Measurements from ENCODE around the gene ADAM17. TPM values are rescaled to one million over a fixed set of nuclear protein-coding genes. Genes with fewer than 3 reads are reported as not detected.
"Not testable (repeated sequence)": the region's sequence is repeated elsewhere in the genome, so short reads cannot be mapped to it uniquely, and the experiment has no call there.

ADAM17 gene
- total RNA-seq, 1 donor from 2014 or later = 57.7 TPM

DNA sequence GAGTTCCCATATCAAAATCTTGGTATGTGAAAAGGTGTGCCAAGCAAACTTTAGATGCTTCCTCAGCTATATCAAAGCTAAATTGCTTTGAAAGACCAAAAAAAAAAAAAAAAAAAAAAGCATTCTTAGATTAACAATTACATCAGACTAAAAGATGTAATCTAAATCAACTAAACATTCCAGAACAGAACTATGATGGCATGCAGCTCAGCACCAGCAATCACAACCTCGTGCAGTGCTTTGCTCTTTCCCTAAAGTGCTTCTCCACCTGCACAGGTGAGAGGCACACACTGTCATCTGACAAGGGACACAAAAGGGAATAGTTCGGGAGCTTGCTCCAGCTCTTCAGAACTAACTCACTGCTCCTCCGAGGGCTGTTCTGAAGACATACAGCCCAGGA lies 37.5 kb downstream of the ADAM17 start:
- intact Hi-C loops (cut with DNase I) = no loop called here
- Histone ChIP-seq H3K27me3 (no peaks in the 10 kb centered on the region), H3K4me3 (no peak overlapping the region), H3K36me3 (peaks cover 91% of the 10 kb centered on the region), H3K9me3 (no peaks in the 10 kb centered on the region), H3K4me1 (no peaks in the 10 kb centered on the region), H3K27ac (no peak overlapping the region)
- TF ChIP-seq, protein P1, sequence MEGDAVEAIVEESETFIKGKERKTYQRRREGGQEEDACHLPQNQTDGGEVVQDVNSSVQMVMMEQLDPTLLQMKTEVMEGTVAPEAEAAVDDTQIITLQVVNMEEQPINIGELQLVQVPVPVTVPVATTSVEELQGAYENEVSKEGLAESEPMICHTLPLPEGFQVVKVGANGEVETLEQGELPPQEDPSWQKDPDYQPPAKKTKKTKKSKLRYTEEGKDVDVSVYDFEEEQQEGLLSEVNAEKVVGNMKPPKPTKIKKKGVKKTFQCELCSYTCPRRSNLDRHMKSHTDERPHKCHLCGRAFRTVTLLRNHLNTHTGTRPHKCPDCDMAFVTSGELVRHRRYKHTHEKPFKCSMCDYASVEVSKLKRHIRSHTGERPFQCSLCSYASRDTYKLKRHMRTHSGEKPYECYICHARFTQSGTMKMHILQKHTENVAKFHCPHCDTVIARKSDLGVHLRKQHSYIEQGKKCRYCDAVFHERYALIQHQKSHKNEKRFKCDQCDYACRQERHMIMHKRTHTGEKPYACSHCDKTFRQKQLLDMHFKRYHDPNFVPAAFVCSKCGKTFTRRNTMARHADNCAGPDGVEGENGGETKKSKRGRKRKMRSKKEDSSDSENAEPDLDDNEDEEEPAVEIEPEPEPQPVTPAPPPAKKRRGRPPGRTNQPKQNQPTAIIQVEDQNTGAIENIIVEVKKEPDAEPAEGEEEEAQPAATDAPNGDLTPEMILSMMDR (IDR thresholded peaks at IDR 0.05) = no peak
- ATAC-seq (no peak), DNase-seq (no peak)

DNA sequence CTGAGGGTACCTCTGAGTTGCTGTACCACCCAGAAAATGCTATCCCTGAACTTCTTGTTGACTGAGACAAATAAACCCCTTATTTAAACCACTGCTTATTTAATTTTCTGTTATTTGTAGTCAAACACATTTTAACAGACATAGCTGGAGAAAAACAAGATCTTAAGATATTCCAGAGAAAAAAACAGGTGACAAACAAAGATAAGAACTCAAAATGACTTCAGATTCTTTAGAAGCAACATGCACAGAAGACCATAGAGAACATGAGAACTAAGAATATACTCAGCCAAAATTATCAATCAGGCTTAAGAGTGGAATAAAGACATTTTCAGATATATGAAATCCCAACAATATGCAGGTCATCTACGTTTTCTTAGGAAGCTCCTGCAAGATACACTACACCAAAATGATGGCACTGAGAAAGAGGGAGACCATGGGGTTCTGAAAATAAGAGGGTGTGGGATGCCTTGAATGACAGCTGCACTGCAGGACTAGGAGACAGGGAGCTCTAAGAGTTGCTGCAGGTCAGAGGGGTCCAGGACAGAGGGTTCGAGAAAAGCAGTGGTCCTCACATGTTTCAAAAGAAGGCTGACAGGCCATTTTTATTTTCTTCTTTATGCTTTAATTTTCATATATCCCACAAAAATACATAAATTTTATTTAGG lies 38.4 kb downstream of the ADAM17 start:
- peaks cover 91% of the 10 kb centered on the region for H3K36me3 ChIP-seq
- no peaks in the 10 kb centered on the region for H3K27me3 ChIP-seq
- H3K27ac ChIP-seq = no peak overlapping the region
- ATAC-seq (no peak), DNase-seq (no peak)
- no peak overlapping the region for H3K4me3 ChIP-seq
- TF ChIP-seq, protein P1 (IDR thresholded peaks at IDR 0.05) = no peak
- no peaks in the 10 kb centered on the region for H3K9me3 ChIP-seq
- H3K4me1 ChIP-seq = no peaks in the 10 kb centered on the region
- intact Hi-C loops (cut with DNase I) = no loop called here

DNA sequence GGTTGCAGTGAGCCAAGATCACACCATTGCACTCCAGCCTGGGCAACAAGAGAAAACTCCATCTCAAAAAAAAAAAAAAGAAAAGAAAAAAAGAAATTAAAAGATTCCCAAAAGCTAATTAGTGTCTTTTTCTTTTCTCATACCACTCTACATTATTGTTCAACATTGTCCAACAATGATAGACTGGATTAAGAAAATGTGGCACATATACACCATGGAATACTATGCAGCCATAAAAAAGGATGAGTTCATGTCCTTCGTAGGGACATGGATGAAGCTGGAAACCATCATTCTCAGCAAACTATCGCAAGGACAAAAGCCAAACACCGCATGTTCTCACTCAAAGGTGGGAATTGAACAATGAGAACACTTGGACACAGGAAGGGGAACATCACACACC lies 41.7 kb downstream of the ADAM17 start:
- H3K27ac ChIP-seq; H3K4me3 ChIP-seq; ATAC-seq; H3K9me3 ChIP-seq; intact Hi-C loops (cut with DNase I); H3K4me1 ChIP-seq; DNase-seq; H3K27me3 ChIP-seq: not testable (repeated sequence)
- peaks cover 83% of the 10 kb centered on the region for H3K36me3 ChIP-seq

DNA sequence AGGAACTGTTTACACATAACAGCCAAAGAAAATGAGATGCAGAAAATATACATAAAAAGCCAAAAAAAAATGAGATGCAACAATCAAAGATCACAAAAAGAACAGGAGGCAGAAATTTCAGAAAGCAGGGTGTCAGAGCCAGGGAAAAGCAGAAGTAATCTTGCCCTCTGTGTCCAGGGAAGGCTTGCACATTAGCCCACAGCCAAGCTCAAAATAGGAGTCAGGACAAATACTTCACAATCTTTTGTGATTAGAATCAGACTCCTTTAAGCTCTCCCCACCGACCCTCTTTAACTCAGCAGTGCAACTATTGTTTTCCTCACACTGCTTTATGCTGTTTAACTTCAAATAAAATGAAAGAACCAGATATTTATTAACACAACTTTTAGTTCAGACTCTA lies 46.7 kb downstream of the ADAM17 start:
- Histone ChIP-seq H3K36me3 (peaks cover 88% of the 10 kb centered on the region), H3K9me3 (no peaks in the 10 kb centered on the region), H3K4me3 (no peak overlapping the region), H3K27ac (no peak overlapping the region), H3K4me1 (no peaks in the 10 kb centered on the region), H3K27me3 (no peaks in the 10 kb centered on the region)
- intact Hi-C loops (cut with DNase I) = no loop called here
- no peak for DNase-seq
- peak; percentile 50 for ATAC-seq
- TF ChIP-seq, protein P1 (IDR thresholded peaks at IDR 0.05) = no peak

DNA sequence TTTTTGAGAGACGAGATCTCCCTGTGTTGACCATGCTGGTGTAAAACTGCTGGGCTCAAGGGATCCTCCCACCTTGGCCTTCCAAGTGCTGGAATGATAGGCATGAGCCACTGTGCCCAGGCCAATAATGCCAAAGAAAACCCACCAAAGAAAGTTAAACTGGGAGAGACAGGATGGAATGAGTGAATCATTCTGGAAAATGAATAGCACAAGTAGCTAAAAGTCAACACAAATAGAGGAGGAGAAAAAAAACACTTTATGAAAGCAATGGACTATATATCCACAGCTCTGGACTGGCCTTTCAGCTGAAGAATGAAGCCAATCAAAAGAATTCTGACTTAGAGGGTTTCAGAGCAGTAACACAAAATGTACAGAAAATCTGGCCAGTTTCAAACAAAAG lies 57.4 kb downstream of the ADAM17 start:
- TF ChIP-seq, protein P1 (IDR thresholded peaks at IDR 0.05) = no peak
- no peak overlapping the region for H3K27ac ChIP-seq
- H3K4me1 ChIP-seq = no peaks in the 10 kb centered on the region
- peaks cover 90% of the 10 kb centered on the region for H3K36me3 ChIP-seq
- DNase-seq (no peak), ATAC-seq (no peak)
- H3K9me3 ChIP-seq = no peaks in the 10 kb centered on the region
- intact Hi-C loops (cut with DNase I) = no loop called here
- no peaks in the 10 kb centered on the region for H3K27me3 ChIP-seq
- no peak overlapping the region for H3K4me3 ChIP-seq

DNA sequence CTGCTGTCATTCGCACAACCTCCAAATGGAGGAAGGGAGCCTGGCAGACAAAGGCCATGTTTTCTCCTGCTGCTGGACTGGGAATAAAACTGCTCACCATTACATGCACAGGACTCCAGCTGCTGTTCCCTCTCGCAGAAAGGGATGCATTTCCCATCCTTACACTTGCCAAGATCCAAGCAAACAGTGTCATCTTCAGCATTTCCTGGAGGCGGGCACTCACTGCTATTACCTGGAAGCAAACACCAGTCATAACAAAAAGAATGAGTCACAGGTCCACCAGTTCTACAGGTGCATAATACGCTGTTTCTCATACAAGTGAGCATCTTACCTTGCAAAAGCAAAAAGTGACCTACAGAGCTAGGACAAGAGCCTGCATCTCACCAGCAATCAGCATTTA lies 58.6 kb downstream of the ADAM17 start:
- Histone ChIP-seq H3K4me3 (no peak overlapping the region), H3K27me3 (no peaks in the 10 kb centered on the region), H3K27ac (no peak overlapping the region), H3K4me1 (no peaks in the 10 kb centered on the region), H3K36me3 (peaks cover 94% of the 10 kb centered on the region), H3K9me3 (no peaks in the 10 kb centered on the region)
- DNase-seq (no peak), ATAC-seq (no peak)
- TF ChIP-seq, protein P1 (IDR thresholded peaks at IDR 0.05) = no peak
- intact Hi-C loops (cut with DNase I) = no loop called here

Measured in upper lobe of right lung (tissue), 1 donor.